Stimulated activated CD4-positive, alpha-beta T cell treated with anti-CD3 and anti-CD28 coated beads, Interleukin-1b, Interleukin-23, amount 100 ng/mL, for 1 hour (primary cell): Measurements from ENCODE around the gene EXD3.

Experiments
- DNase-seq, 2 donors: peaks; one replicate each; pipeline ENCODE4 v3.0.0-alpha.2; 2020; ENCODE audit warnings: low read depth in 2 of 2

EXD3 gene

GRCh38 chr9:137317718-137318511, 105.0 kb downstream of the EXD3 start:
- no peak for DNase-seq

DNA sequence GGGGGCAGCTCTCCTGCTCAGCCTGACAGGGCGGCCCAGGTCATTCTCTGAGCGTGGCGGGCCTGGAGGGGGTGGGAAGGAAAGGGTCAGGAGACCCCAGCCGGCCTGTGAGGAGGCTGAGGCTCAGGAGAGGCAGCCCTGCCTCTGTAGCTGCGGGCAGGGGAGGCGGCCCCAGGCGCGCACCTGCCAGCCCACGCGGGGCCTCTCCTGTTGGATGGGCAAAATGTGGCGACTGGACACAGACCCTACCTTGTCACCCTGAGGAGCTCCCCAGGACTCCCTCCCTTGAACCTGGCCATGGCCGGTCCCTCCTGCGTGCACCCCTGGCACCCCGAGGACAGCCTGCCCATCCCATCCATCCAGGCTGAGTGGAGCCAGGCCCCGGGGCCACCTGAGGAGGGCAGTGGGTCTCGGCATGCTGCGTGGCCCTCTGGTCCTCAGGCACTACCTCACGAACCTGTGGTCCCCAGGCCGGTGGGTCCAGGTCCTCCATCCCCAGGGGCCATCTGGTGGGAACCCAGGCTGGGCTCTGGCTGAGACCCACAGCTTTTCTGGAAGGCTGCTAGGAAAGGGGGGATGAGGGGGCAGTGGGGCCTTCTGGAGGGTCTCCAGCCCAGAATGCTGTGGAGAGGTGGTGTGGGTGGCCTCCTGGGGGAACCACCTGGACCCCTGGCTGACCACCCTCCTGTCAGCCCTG, 105.8 kb downstream of the EXD3 start:
- DNase-seq = no peak

DNA sequence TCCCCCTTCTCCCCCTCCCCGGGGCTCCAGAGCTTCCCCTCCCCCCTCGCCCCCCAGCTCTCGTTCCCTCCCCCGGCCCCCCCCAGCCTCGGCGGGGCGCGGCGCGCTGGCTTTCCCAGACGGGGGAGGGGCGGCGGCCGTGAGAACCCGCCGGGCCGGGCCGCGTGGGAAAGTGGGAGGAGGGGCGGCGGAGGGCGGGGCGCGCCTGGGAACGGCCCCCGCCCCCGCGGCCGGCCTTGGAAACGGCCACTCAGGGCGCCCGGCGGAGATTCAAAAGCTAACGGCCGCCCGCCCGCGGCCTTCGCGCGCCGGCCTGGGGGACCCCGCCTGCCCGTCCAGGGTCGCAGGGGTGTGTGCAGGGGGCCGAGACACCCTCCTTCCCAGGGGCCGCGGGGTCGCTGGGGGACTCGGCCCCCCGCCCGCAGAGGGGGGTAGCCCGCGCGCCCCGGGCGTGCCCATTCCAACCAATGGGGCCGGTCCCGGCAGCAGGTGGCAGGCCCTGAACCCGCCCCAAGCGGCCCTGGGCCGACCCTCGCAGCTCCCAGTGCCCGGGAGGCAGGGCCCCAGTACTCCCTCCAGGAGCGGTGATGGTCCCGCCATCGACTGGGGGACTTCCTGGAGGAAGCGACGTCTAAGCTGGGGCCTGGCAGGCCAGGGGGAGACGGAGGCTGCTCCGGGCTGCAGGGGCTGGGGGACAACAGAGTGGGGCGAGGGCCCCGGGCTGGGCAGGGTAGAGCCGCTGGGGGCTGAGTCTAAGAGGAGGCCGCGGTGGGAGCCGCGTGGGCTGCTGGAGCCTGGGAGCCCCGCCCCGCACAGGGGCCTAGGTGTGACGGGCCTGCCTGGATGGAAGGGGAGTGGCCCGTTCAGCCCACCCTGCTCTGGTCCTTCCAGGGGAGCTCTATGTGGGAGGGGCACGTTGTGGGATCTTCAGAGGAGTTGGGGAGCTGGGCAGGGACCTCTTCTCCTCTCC, 106.7 kb downstream of the EXD3 start:
- DNase-seq = no peak

- no peak for DNase-seq
These were observed 107.4 kb downstream of the EXD3 start for GRCh38 chr9:137315581-137316011.

GRCh38 chr9:137314561-137315560, 108.1 kb downstream of the EXD3 start:
- DNase-seq = no peak

GRCh38 chr9:137313956-137314560, 108.9 kb downstream of the EXD3 start:
- DNase-seq = no peak

DNA sequence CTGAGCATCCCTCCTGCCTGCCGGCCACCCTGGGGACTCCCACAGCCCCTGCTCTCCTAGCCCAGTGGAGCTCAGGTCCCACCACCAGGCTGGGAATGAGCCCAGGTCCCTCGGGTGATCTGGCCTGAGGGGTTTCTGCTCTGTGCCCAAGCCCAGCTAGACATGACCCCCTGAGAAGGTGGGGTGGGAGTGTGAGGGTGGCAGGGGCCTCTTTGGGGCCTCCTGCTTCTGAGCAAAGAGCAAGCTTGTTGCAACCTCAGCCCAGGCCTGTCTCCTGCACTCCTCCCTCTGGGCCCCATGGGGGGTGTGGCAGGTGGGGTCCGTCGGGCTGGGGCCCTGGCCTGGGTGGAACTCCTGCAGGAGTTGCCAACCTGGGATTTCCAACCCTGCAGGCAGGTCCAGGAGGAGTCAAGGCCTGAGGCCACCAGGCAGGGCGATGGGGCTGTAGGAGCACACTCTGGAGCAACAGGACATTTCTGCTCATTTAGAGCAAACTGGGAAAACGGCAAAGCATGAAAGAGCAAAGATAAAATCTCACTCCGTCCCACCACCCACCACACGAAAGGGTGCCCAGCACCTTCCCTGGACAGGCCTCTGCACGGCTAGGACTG, 109.5 kb downstream of the EXD3 start:
- no peak for DNase-seq

DNA sequence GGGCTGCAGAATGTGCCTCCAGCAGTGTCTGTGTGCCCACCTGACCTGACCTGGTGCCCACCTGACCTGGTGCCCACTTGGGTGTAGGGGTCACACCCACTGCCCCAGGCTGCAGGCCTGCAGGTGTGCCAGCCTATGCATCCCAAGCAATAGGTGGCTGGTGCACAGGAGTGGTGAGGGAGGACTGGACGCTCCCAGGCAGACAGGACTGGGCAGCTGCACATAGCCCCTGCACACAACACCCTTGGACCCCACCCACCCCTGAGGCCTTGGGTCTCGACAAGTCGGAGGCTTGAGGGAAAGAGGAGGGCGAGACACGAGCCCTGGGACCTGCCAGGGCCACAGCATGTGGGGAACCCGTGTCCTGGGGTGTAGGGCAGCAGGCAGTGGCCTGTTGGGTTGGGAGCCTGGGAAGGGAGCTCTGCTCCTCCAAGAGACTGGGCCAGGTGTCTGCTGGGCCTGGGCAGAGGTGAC, 110.1 kb downstream of the EXD3 start:
- no peak for DNase-seq

GRCh38 chr9:137311986-137312851, 110.7 kb downstream of the EXD3 start:
- no peak for DNase-seq

- no peak for DNase-seq
These were observed 111.6 kb downstream of the EXD3 start for GRCh38 chr9:137311171-137311985.

- no peak for DNase-seq
These were observed 112.5 kb downstream of the EXD3 start for GRCh38 chr9:137310189-137311052.

- DNase-seq = no peak
These were observed 113.4 kb downstream of the EXD3 start for GRCh38 chr9:137309368-137310188.

GRCh38 chr9:137308057-137308619, 114.8 kb downstream of the EXD3 start:
- no peak for DNase-seq

GRCh38 chr9:137307255-137308056, 115.5 kb downstream of the EXD3 start:
- DNase-seq = no peak

- no peak for DNase-seq
These were observed 116.1 kb downstream of the EXD3 start for GRCh38 chr9:137306850-137307254.
